Fibroblast of skin of left quadriceps (primary cell): Measurements from ENCODE around the gene SCML1.
"Not testable (repeated sequence)": the region's sequence is repeated elsewhere in the genome, so short reads cannot be mapped to it uniquely, and the experiment has no call there.

Experiments used
- DNase-seq, 2 experiments: peaks; one replicate each; pipeline ENCODE4 v3.0.0-alpha.2; 2013; ENCODE audit warnings: low read depth in 2 of 2

SCML1 gene

GRCh38 chrX:17738737-17739535 lies 1.6 kb downstream of the SCML1 start:
- DNase-seq, result no peak

GRCh38 chrX:17740137-17741122 lies 3.1 kb downstream of the SCML1 start:
- DNase-seq, result no peak

- no peak for DNase-seq
These were observed 3.8 kb downstream of the SCML1 start for GRCh38 chrX:17741123-17741511.

DNA sequence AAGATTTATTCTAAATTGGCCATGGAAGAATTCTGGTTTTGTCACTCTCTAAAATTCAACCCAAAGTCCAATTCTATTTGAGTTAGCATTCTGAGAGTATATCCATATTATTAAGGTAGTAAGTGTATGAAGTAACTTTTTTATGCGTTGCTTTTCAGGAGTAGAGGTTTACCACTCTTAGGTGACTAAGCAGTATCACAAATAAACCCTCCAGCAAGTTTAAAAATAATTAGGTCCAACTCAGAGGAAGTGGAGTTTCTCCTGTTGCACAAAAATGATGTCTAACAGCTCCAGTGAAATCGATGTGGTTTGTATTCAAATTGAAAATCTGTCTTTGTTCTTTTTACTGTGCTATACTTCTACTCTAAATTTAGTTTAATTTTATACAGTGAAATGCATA lies 6.6 kb downstream of the SCML1 start:
- no peak for DNase-seq

GRCh38 chrX:17744896-17745523 lies 7.7 kb downstream of the SCML1 start:
- DNase-seq, result no peak

DNA sequence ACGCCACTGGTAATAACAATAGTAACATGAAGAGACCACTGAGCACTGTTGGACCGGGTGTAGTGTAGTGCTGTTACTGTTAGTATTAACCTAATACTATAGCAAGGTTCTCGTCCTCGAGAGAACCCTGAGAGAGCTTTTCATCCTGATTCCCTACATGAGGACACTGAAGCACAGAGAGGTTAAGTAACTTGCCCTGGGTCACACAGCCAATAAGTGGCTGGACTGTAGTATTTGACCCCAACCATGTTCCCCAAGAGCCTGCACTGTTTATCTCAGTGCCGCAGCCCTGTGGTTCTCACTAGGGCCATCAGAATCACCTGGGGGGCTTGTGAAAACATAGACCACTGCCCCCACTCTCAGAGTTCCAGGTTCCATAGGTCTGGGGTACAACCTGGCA lies 10.4 kb downstream of the SCML1 start:
- DNase-seq, result no peak

DNA sequence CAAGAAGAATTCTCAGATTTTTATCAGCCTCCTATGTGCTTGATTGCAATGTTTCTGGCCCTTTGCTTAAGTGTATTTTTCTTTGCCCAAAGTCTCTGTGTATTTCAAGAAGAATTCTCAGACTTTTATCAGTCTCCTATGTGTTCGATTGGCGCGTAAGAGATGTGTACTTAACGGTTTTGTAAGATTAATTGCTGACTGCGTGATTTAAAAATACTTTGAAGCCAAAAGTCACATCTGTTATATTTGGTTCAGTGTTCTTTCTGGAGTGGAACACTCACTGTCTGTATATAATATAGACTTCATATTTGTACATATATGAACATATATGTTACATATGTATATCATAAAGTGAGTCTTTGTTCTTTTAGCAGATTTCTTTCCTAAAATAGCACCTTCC lies 11.4 kb downstream of the SCML1 start:
- no peak for DNase-seq

GRCh38 chrX:17750436-17750835 lies 13.1 kb downstream of the SCML1 start:
- DNase-seq, result no peak

GRCh38 chrX:17758382-17758781 lies 21.1 kb downstream of the SCML1 start:
- DNase-seq, result no peak

DNA sequence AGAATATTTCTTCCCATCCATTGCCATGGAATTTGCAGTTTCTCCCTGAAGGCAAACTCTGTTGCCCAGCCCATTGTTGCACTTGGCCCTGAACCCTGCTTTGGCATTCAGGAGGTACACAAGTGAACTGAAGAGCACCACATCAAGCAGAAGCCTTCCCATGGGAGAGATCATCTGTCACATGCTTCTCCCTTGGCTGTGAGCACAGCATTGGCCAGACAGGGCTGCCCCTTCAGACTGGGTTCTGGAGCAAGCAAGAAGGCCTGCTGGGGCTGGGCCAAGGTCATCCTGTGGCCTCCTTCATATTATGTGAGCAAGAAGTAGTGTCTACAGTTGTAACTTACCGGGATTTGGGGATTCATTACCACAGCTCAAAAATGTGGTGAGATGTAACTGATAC lies 22.7 kb downstream of the SCML1 start:
- DNase-seq, result no peak

GRCh38 chrX:17767734-17768133 lies 30.4 kb downstream of the SCML1 start:
- no peak for DNase-seq

DNA sequence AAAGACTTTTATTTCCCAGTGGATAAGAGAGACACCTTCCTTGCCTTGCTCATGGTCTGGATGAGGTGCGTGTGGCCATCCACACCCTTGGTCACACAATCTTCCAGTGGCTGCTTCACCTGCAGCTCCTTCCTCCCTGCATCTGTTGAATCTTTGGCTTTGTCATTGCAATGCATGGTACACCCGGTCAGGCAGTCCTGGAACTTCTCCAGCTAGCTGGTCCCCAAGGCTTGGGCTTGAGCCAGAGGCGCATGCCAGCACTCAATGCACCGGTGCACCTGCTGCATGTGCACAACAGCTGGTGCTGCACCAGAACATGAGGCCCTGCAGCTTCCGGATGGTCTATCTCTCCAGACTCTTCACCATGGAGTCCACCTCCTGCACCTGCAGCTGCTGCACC lies 31.7 kb downstream of the SCML1 start:
- no peak for DNase-seq

- no peak for DNase-seq
These were observed 32.5 kb downstream of the SCML1 start for GRCh38 chrX:17769701-17770269.

DNA sequence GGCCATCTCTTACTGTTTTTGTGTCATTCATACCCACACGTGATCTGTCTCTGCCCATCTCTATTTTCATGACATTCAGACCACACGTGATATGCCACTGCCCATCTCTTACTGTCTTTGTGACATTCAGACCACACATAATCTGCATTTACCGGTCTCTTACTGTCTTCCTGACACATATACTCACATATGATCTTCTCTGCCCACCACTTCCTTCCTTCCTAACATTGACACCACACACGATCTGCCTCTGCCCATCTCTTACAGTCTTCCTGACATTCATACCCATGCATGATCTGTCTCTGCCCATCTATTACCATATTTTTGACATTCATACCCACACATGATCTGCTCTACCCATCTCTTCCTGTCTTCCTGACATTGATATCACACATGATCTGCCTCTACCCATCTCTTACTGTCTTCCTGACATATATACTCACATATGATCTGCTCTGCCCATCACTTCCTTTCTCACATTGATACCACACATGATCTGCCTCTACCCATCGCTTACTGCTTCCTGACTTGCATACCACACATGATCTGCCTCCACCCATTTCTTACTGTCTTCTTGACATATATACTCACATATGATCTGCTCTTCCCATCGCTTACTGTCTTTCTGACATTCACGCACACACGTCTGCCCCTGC lies 36.1 kb downstream of the SCML1 start:
- no peak for DNase-seq

- DNase-seq, result no peak
These were observed 36.8 kb downstream of the SCML1 start for GRCh38 chrX:17774053-17774452.

GRCh38 chrX:17778997-17779396 lies 41.7 kb downstream of the SCML1 start:
- no peak for DNase-seq

- no peak for DNase-seq
These were observed 42.1 kb downstream of the SCML1 start for GRCh38 chrX:17779434-17779833.

- not testable (repeated sequence) for DNase-seq
These were observed 49.5 kb downstream of the SCML1 start for GRCh38 chrX:17786554-17787347.

- no peak for DNase-seq
These were observed 50.3 kb downstream of the SCML1 start for GRCh38 chrX:17787557-17787956.

- no peak for DNase-seq
These were observed 51.1 kb downstream of the SCML1 start for GRCh38 chrX:17788439-17788838.
